Aorta (tissue), 5 donors: ENCODE measurements around the gene SEMA3E. TPM values are rescaled to one million over a fixed set of nuclear protein-coding genes. Genes with fewer than 3 reads are reported as not detected.

Experiments
- ATAC-seq: fragments of 200-7000 bp; cut with Tn5 transposase; one replicate; pipeline ENCODE4 v1.9.1; 2022; ENCODE audit warnings: moderate library complexity; ENCODE audit not compliant: low FRiP score
- DNase-seq, 2 donors: peaks; one replicate each; pipeline ENCODE4 v3.0.0-alpha.2; 2020
- H3K27ac ChIP-seq, 2 donors: one replicate each; pipeline ENCODE4 v1.5.1; 2013; ENCODE audit warnings: low read length in 2 of 2, mild to moderate bottlenecking in 2 of 2, moderate library complexity in 2 of 2, control low read depth in 1 of 2, inconsistent platforms in 1 of 2, low read depth in 1 of 2
- H3K27me3 ChIP-seq, 2 donors: one replicate each; pipeline ENCODE4 v1.6.1; 2013; ENCODE audit warnings: control low read depth in 1 of 2, low read length in 1 of 2, mild to moderate bottlenecking in 1 of 2, moderate library complexity in 1 of 2; ENCODE audit not compliant: insufficient read depth in 2 of 2, control insufficient read depth in 1 of 2
- H3K36me3 ChIP-seq, 2 donors: one replicate each; pipeline ENCODE4 v1.6.1; 2013; ENCODE audit warnings: control low read depth in 1 of 2, low read length in 1 of 2, mild to moderate bottlenecking in 1 of 2; ENCODE audit not compliant: insufficient read depth in 2 of 2, control insufficient read depth in 1 of 2
- H3K4me1 ChIP-seq, 2 donors: one replicate each; pipeline ENCODE4 v1.6.1; 2013; ENCODE audit warnings: low read length in 2 of 2, control low read depth in 1 of 2, mild to moderate bottlenecking in 1 of 2, moderate library complexity in 1 of 2; ENCODE audit not compliant: insufficient read depth in 2 of 2, control insufficient read depth in 1 of 2
- H3K4me3 ChIP-seq, 2 donors: one replicate each; pipeline ENCODE4 v1.5.1; 2013; ENCODE audit warnings: low read length in 2 of 2, control low read depth in 1 of 2, mild to moderate bottlenecking in 1 of 2
- H3K9me3 ChIP-seq: one replicate; pipeline ENCODE4 v1.6.1; 2013; ENCODE audit warnings: mild to moderate bottlenecking, low read length; ENCODE audit not compliant: control insufficient read depth
- WGBS, 2 donors: extraction: QIAGEN DNeasy Blood & Tissue Kit; methylation state at CpG; one replicate each; pipeline ENCODE4 v1.1.7; 2013; 5-methylcytosine and 5-hydroxymethylcytosine counted together
- intact Hi-C, 2 donors: fragments of 100-400 bp; cut with DNase I; formaldehyde crosslinking; loops; one replicate each; pipeline versions ENCODE4 v1.14.2 to v1.15.0; 2022
- polyA plus RNA-seq, 2 donors: library from polyadenylated mRNA; stranded (reverse); fragments of 200-250 nt; gene quantifications; one replicate each; pipeline ENCODE4 v1.2.3, GENCODE V29; 2013
- total RNA-seq, 2 donors: library from RNA; stranded (reverse); fragmentation: NEBNext Ultra II Directional; extraction: Animal tissue kit (Norgen Biotek cat#: 25700); gene quantifications; one replicate each; pipeline ENCODE4 v1.2.1, GENCODE V29; 2021
- donor health status: healthy with polysubstance abuse.
- donor health status: Bipolar disorder and iron deficiency.
- donor health status: DM: no; HTN: no; CAD: no.
- donor health status: DM: no; HTN: no; CAD: no.
- donor health status: DM: yes; HTN: yes; CAD: no.

Gene SEMA3E
- total and polyA plus RNA-seq, 4 donors, result 0.38 to 35.0 (median 5.5) TPM

- ATAC-seq, result no peak
- intact Hi-C loops, result no loop called here
- 3 to 4% methylated on average over 3 of the region's 3 CpGs for WGBS, 2 donors
These were observed 34.8 kb downstream of the SEMA3E start for GRCh38 chr7:83614112-83614511.

GRCh38 chr7:83613232-83613631 is 35.7 kb downstream of the SEMA3E start:
- no peaks in the 10 kb centered on the region for H3K4me1 ChIP-seq
- intact Hi-C loops, result no loop called here
- H3K36me3 ChIP-seq, result no peaks in the 10 kb centered on the region
- H3K27ac ChIP-seq, result no peak overlapping the region
- no peak overlapping the region for H3K4me3 ChIP-seq
- H3K27me3 ChIP-seq, result no peaks in the 10 kb centered on the region
- ATAC-seq (no peak), DNase-seq (no peak)
- no peaks in the 10 kb centered on the region for H3K9me3 ChIP-seq

More at GRCh38 chr7:83614112-83614511, 34.8 kb downstream of the SEMA3E start:
- H3K27me3 ChIP-seq, result no peaks in the 10 kb centered on the region
- no peak overlapping the region for H3K4me3 ChIP-seq
- no peaks in the 10 kb centered on the region for H3K4me1 ChIP-seq
- no peak overlapping the region for H3K27ac ChIP-seq
- H3K9me3 ChIP-seq, result no peaks in the 10 kb centered on the region
- H3K36me3 ChIP-seq, result no peaks in the 10 kb centered on the region
- no peak for DNase-seq

DNA sequence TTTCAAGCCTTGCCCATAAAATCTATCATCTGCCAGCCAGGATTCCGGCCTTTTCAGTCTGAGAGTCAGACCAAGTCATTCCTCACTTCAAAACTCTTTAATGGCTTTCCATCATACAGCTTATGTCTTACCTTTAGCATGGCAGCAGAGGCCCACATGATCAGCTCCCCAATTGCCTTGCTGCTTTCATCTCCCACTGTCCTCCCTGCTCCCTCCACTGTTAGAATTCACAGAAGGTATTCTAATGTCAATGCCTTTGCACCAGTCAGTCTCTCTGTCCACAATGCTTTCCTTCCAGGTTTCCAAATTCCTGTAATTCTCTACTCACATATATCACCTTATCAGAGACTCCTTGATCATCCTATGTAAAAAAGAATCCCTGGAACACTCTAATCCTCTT is 37.2 kb downstream of the SEMA3E start:
- 69 to 75% methylated on average over 1 of the region's 1 CpG for WGBS, 2 donors
- intact Hi-C loops, result no loop called here
- ATAC-seq (no peak), DNase-seq (no peak)
- Histone ChIP-seq H3K27me3 (no peaks in the 10 kb centered on the region), H3K27ac (no peak overlapping the region), H3K9me3 (no peaks in the 10 kb centered on the region), H3K4me3 (no peak overlapping the region), H3K36me3 (no peaks in the 10 kb centered on the region), H3K4me1 (no peaks in the 10 kb centered on the region)

DNA sequence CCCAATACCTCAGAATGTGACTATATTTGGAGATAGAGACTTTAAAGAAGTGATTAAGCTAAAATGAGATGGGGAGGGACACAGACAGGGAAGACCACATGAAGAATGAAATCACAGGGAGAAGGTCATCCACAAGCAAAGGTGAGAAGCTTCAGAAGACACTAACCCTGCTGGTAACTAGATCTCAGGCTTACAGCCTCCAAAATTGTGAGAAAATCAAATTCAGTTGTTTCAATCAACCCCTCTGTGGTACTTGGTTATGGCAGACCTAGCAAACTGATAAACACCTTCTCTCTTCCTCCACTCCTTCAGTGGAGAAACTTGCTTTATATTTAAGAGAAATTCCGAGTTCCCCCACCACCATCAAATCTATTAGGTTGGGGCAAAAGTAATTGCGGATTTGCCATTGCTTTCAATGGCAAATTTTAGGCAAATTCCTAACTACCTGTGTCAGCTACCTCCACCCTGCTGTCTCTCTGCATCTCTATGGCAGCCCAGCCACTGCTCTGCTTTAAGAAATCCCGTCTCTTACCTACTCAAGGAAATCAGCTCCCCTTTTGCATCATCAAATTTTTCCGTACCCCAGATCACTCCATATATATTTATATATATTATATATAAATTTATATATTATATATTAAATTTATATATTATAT is 38.2 kb downstream of the SEMA3E start:
- Histone ChIP-seq H3K36me3 (no peaks in the 10 kb centered on the region), H3K4me1 (no peaks in the 10 kb centered on the region), H3K9me3 (no peaks in the 10 kb centered on the region), H3K27ac (no peak overlapping the region), H3K4me3 (no peak overlapping the region), H3K27me3 (no peaks in the 10 kb centered on the region)
- intact Hi-C loops, result no loop called here
- no peak for ATAC-seq
- no peak for DNase-seq
- WGBS, 2 donors, result 58 to 62% methylated on average over 4 of the region's 4 CpGs

DNA sequence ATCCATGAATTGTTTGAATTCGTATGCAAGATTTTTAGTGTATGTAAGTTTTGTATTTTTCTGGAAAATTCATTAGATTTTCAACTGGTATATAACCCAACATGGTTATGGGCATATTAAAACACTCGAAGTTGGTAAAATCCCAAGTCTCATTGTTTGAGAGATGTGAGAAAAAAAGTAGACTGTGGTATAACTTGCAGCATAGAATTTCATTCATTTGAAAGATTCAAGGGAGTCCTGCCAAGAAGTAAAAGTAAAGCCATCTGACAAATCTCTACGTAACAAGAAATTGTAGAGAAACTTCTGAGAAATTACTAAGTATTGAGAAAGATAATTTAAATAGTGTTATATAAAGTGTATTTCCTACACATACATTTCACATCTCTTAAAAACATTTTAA is 40.2 kb downstream of the SEMA3E start:
- DNase-seq (no peak), ATAC-seq (no peak)
- Histone ChIP-seq H3K4me1 (no peaks in the 10 kb centered on the region), H3K4me3 (no peak overlapping the region), H3K27me3 (no peaks in the 10 kb centered on the region), H3K27ac (no peak overlapping the region), H3K36me3 (no peaks in the 10 kb centered on the region), H3K9me3 (no peaks in the 10 kb centered on the region)
- WGBS, 2 donors, result 53 to 59% methylated on average over 3 of the region's 3 CpGs
- intact Hi-C loops, result no loop called here

- intact Hi-C loops, result no loop called here
These were observed 45.3 kb downstream of the SEMA3E start for GRCh38 chr7:83603649-83604048.

GRCh38 chr7:83599131-83599530 is 49.8 kb downstream of the SEMA3E start:
- no peak for DNase-seq
- H3K27me3 ChIP-seq, result no peaks in the 10 kb centered on the region
- ATAC-seq, result no peak
- 62 to 71% methylated on average over 1 of the region's 1 CpG for WGBS, 2 donors
- H3K9me3 ChIP-seq, result no peaks in the 10 kb centered on the region
- no peaks in the 10 kb centered on the region for H3K36me3 ChIP-seq
- intact Hi-C loops, result no loop called here
- no peaks in the 10 kb centered on the region for H3K4me1 ChIP-seq
- no peak overlapping the region for H3K27ac ChIP-seq
- no peak overlapping the region for H3K4me3 ChIP-seq

More at GRCh38 chr7:83603649-83604048, 45.3 kb downstream of the SEMA3E start:
- WGBS, 2 donors, result 73 to 92% methylated on average over 1 of the region's 1 CpG
- no peaks in the 10 kb centered on the region for H3K36me3 ChIP-seq
- H3K27me3 ChIP-seq, result no peaks in the 10 kb centered on the region
- DNase-seq (no peak), ATAC-seq (no peak)
- H3K27ac ChIP-seq, result no peak overlapping the region
- no peak overlapping the region for H3K4me3 ChIP-seq
- no peaks in the 10 kb centered on the region for H3K9me3 ChIP-seq
- no peaks in the 10 kb centered on the region for H3K4me1 ChIP-seq

DNA sequence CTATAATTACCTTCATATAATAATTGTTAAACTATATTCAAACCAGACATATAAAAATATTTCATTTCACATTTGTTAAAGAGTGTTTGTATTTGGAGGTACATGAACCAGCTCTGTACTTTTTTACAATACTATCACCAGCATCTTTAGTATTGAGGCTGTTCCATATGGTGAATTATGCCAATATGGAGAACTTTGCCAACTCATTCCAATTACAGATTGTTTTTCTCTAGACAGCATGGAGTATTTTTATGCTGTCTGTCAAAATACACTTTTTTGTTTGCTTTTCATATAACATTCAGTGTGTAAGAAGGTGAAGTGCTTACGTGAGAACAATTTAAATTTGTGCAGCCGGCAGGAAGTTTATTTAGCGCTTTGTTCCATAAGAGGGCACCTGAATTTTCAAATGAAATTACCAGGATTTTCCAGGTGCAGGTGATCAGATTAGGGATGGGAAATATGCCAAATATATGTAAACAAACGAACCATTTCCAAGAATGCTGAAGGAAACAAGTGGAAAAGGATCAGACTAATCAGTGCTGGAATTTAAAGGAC is 54.9 kb downstream of the SEMA3E start:
- no peaks in the 10 kb centered on the region for H3K27me3 ChIP-seq
- no peaks in the 10 kb centered on the region for H3K9me3 ChIP-seq
- no peaks in the 10 kb centered on the region for H3K36me3 ChIP-seq
- WGBS, 2 donors, result 71 to 75% methylated on average over 4 of the region's 4 CpGs
- H3K27ac ChIP-seq, result no peak overlapping the region
- no peak overlapping the region for H3K4me3 ChIP-seq
- no peak for ATAC-seq
- no peak for DNase-seq
- intact Hi-C loops, result no loop called here
- no peaks in the 10 kb centered on the region for H3K4me1 ChIP-seq

DNA sequence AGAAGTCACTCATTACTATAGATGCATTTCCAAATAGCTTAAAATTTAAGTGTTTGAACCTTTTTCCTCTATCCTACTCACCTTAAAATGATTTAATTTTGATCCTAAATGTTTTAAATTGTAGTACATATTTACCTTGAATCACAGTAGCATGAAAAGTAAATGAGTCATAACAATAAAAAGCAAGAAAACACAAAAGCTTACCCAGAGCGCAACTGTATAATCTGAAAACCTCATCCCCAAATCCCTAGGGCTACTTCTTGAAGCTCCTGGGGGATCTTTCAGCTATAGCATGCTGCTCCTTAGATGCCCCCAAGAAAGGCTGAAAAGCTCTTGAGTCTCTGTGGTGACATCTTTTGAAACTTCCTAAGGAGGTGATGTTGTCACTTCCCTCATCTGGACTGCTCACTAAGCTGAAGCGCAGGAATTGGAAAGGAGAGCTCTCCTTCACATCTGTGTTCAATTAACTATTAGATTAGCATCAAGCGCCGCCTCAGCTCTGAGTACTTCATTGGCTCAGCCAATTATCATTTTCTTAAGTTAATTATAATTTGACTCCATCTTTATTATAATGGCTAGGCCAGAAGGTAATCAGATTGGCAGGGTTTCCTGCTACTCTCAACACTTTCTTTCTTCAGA is 60.2 kb downstream of the SEMA3E start:
- Histone ChIP-seq H3K4me1 (no peaks in the 10 kb centered on the region), H3K9me3 (no peaks in the 10 kb centered on the region), H3K27ac (no peak overlapping the region), H3K36me3 (no peaks in the 10 kb centered on the region), H3K27me3 (no peaks in the 10 kb centered on the region), H3K4me3 (no peak overlapping the region)
- 73% methylated on average over 4 of the region's 4 CpGs for WGBS, 2 donors
- no peak for ATAC-seq
- intact Hi-C loops, result no loop called here
- no peak for DNase-seq
